SW 1271 (cell line): ENCODE data around the gene ZDHHC12.
A peak's percentile ranks its signal among the peaks of the same experiment; 100 is the strongest.

Source experiments
- DNase-seq, 2 experiments: peaks; one replicate each; lab custom pipeline; 2025; lab: John Stamatoyannopoulos, UW

ZDHHC12 gene

GRCh38 chr9:128685636-128686489 is 38.1 kb downstream of the ZDHHC12 start:
- DNase-seq = no peak

- DNase-seq = peak; percentile 44 to 83
These were observed 39.4 kb downstream of the ZDHHC12 start for GRCh38 chr9:128684325-128685199.

GRCh38 chr9:128684065-128684324 is 39.9 kb downstream of the ZDHHC12 start:
- DNase-seq = no peak

GRCh38 chr9:128683340-128684064 is 40.4 kb downstream of the ZDHHC12 start:
- DNase-seq = peak in 1 of 2 experiments; percentile 37

- DNase-seq = no peak
These were observed 46.1 kb downstream of the ZDHHC12 start for GRCh38 chr9:128677794-128678193.

GRCh38 chr9:128675382-128675781 is 48.5 kb downstream of the ZDHHC12 start:
- DNase-seq = no peak
